Body of pancreas (tissue), 4 donors: ENCODE measurements around the gene EDIL3. TPM values are rescaled to one million over a fixed set of nuclear protein-coding genes. Genes with fewer than 3 reads are reported as not detected.

Experiments used
- ATAC-seq: fragments of 150-250 bp; one replicate; pipeline ENCODE4 v1.9.1; 2016
- DNase-seq, 4 donors: peaks; one replicate each; pipeline ENCODE4 v3.0.0-alpha.2; 2019
- H3K27ac ChIP-seq, 4 donors: fragments of 200-600 bp; sonication (generic); 1 replicate in 3 of 4; 2 replicates in 1 of 4; pipeline versions ENCODE4 v1.5.1 to v1.6.1; 2016 to 2019; ENCODE audit warnings: mild to moderate bottlenecking in 1 of 4, mixed read lengths in 1 of 4, moderate library complexity in 1 of 4
- H3K27me3 ChIP-seq, 2 donors: fragments of 200-600 bp; sonication (generic); one replicate each; pipeline ENCODE4 v1.6.0; 2016; ENCODE audit warnings: mild to moderate bottlenecking in 1 of 2
- H3K36me3 ChIP-seq, 2 donors: fragments of 200-600 bp; sonication (generic); replicated peaks in 1 of 2; 2 replicates each; pipeline ENCODE4 v1.5.1; 2016; ENCODE audit warnings: low read depth in 2 of 2; ENCODE audit not compliant: insufficient read depth in 1 of 2
- H3K4me1 ChIP-seq: fragments of 200-600 bp; sonication (generic); one replicate; pipeline ENCODE4 v1.6.0; 2016
- H3K4me3 ChIP-seq, 2 donors: fragments of 200-600 bp; sonication (generic); 1 replicate in 1 of 2; 2 replicates in 1 of 2; pipeline ENCODE4 v1.5.1; 2016 to 2019
- H3K9me3 ChIP-seq, 3 donors: fragments of 200-600 bp; sonication (generic); 1 replicate in 2 of 3; 2 replicates in 1 of 3; pipeline ENCODE4 v1.5.1; 2016
- POLR2A ChIP-seq, 3 donors: fragments of 450-650 bp; IDR thresholded peaks; one replicate each; pipeline ENCODE4 v1.6.1; 2016; ENCODE audit warnings: antibody characterized with exemption in 3 of 3, mild to moderate bottlenecking in 2 of 3
- WGBS, 2 donors: methylation state at CpG; one replicate each; pipeline ENCODE4 v1.1.5; 2017; 5-methylcytosine and 5-hydroxymethylcytosine counted together
- intact Hi-C: fragments of 100-400 bp; cut with DNase I; formaldehyde crosslinking; loops from one replicate; pipeline ENCODE4 v1.15.1; 2023
- total RNA-seq, 2 donors: library from RNA; depleted of rRNA; stranded (reverse); fragments of >200 nt; gene quantifications; one replicate each; pipeline ENCODE4 v1.1.0, GENCODE V29; 2016
- TF ChIP-seq, protein P1 (sequence below), 7 experiments: fragments of 450-650 bp in 4 of 7; fragments of 200-600 bp in 3 of 7; sonication (generic) in 3 of 7; IDR thresholded peaks; one replicate each; pipeline ENCODE4 v1.5.1; 2016 to 2019; ENCODE audit warnings: antibody characterized with exemption in 7 of 7

The EDIL3 gene
- total RNA-seq, 2 donors from 2014 or later = 2.3 to 4.7 TPM

DNA sequence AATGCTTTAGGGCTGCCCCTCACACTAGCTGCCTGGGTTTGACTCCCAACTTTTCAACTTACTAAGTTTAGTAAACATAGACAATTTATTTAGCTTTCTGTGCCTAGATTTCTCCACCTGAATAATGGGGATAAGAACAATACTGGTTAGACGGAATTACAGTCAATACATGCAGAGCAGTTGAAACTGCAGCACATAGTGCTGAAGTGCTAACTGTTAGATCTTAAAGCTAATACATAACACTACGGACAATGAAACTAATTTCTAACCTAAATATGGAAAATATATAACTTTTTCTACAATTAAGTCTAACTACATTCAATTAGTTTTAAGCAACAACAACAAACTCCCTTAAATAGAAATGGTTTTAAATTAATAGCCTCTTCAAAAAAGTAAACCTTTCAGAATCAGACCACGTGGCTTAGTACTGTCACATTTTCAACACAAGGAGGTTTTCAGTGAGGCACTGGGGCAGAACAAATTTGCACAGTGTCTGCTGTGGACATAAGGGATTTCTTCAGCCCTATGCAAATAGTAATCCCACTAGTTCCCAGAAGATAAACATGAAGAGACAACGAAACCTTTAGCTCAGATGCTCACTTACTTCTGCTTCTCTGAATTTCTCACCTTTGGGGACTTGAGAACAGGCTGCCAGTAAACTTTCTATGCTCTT lies 293.4 kb downstream of the EDIL3 start:
- TF ChIP-seq, protein P1, sequence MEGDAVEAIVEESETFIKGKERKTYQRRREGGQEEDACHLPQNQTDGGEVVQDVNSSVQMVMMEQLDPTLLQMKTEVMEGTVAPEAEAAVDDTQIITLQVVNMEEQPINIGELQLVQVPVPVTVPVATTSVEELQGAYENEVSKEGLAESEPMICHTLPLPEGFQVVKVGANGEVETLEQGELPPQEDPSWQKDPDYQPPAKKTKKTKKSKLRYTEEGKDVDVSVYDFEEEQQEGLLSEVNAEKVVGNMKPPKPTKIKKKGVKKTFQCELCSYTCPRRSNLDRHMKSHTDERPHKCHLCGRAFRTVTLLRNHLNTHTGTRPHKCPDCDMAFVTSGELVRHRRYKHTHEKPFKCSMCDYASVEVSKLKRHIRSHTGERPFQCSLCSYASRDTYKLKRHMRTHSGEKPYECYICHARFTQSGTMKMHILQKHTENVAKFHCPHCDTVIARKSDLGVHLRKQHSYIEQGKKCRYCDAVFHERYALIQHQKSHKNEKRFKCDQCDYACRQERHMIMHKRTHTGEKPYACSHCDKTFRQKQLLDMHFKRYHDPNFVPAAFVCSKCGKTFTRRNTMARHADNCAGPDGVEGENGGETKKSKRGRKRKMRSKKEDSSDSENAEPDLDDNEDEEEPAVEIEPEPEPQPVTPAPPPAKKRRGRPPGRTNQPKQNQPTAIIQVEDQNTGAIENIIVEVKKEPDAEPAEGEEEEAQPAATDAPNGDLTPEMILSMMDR (IDR thresholded peaks at IDR 0.05) = no peak
- TF ChIP-seq POLR2A (IDR thresholded peaks at IDR 0.05) = no peak
- Histone ChIP-seq H3K9me3 (no peaks in the 10 kb centered on the region), H3K36me3 (no peaks in the 10 kb centered on the region), H3K4me1 (no peaks in the 10 kb centered on the region), H3K4me3 (no peak overlapping the region), H3K27me3 (no peaks in the 10 kb centered on the region), H3K27ac (no peak overlapping the region)
- ATAC-seq (no peak), DNase-seq (no peak)
- intact Hi-C loops = no loop called here
- WGBS, 2 donors = 19 to 26% methylated on average over 4 of the region's 4 CpGs

DNA sequence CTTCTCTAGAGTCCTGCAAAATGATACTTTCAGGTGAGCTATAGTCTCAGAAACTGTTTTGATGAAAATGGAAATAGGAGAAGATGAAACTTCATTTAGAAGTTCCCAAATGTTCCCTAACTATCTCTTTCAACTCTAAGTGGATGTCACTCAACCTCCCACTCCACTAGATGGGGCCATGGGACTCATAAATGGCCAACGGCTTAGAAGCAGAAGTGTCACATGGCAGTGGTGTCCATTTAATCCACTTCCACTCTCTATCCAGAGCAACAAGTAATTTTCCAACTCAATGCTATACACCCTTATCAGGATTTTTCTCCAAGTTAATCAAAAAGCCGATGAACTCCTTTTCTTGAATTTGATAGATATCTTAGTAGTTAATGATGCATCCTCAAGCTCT lies 295.7 kb downstream of the EDIL3 start:
- Histone ChIP-seq H3K9me3 (no peaks in the 10 kb centered on the region), H3K27ac (no peak overlapping the region), H3K36me3 (no peaks in the 10 kb centered on the region), H3K4me1 (no peaks in the 10 kb centered on the region), H3K4me3 (no peak overlapping the region), H3K27me3 (no peaks in the 10 kb centered on the region)
- TF ChIP-seq, protein P1 (IDR thresholded peaks at IDR 0.05) = no peak
- TF ChIP-seq POLR2A (IDR thresholded peaks at IDR 0.05) = no peak
- DNase-seq (no peak), ATAC-seq (no peak)
- intact Hi-C loops = no loop called here
- WGBS, 2 donors = 55 to 64% methylated on average over 2 of the region's 2 CpGs

DNA sequence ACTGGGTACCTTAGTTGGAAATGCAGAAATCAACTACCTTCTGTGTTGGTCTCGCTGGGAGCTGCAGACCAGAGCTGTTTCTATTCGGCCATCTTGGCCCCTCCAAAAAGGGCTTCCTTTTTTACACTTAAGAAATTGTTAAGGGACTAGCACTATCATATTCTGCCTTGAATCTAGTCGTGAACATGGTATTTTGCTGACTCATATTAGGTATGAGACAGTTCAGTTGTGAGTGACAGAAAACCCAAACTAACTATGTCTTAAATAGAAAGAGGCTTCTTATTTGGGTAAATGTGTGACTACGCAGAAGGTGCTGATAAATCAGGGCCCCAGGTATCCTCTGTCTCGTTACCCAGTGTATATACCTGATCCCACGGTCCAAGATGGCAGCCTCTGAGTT lies 298.2 kb downstream of the EDIL3 start:
- H3K27ac ChIP-seq = no peak overlapping the region
- 60 to 66% methylated on average over 6 of the region's 6 CpGs for WGBS, 2 donors
- no peaks in the 10 kb centered on the region for H3K9me3 ChIP-seq
- no peaks in the 10 kb centered on the region for H3K36me3 ChIP-seq
- TF ChIP-seq POLR2A (IDR thresholded peaks at IDR 0.05) = no peak
- TF ChIP-seq, protein P1 (IDR thresholded peaks at IDR 0.05) = no peak
- no peak overlapping the region for H3K4me3 ChIP-seq
- no peaks in the 10 kb centered on the region for H3K27me3 ChIP-seq
- intact Hi-C loops = no loop called here
- H3K4me1 ChIP-seq = no peaks in the 10 kb centered on the region
- ATAC-seq (no peak), DNase-seq (no peak)

DNA sequence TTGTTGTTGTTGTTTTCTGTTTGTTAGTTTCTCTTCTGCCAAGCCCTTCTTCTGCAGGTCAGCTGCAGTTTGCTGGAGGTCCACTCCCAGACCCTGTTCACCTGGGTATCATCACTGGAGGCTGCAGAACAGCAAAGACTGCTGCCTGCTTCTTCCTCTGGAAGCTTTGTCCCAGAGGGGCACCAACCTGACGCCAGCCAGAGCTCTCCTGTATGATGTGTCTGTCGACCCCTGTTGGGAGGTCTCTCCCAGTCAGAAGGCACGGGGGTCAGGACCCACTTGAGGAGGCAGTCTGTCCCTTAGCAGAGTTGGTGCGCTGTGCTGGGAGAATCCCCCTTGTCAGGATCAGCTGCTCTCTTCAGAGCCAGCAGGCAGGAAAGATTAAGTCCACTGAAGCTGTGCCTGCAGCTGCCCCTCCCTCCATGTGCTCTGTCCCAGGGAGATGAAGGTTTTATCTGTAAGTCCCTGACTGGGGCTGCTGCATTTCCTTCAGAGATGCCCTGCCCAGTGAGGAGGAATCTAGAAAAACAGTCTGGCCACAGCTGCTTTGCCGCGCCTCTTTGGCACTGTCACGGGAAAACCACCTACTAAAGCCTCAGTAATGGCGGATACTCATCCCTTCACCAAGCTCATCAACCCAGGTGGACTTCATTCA lies 299.2 kb downstream of the EDIL3 start:
- no peak overlapping the region for H3K4me3 ChIP-seq
- 68 to 77% methylated on average over 5 to 8 of the region's 8 CpGs for WGBS, 2 donors
- ATAC-seq (no peak), DNase-seq (no peak)
- no peak for TF ChIP-seq POLR2A (IDR thresholded peaks at IDR 0.05)
- TF ChIP-seq, protein P1 (IDR thresholded peaks at IDR 0.05) = no peak
- H3K9me3 ChIP-seq = no peaks in the 10 kb centered on the region
- intact Hi-C loops = no loop called here
- H3K36me3 ChIP-seq = no peaks in the 10 kb centered on the region
- no peaks in the 10 kb centered on the region for H3K27me3 ChIP-seq
- H3K27ac ChIP-seq = no peak overlapping the region
- H3K4me1 ChIP-seq = no peaks in the 10 kb centered on the region

DNA sequence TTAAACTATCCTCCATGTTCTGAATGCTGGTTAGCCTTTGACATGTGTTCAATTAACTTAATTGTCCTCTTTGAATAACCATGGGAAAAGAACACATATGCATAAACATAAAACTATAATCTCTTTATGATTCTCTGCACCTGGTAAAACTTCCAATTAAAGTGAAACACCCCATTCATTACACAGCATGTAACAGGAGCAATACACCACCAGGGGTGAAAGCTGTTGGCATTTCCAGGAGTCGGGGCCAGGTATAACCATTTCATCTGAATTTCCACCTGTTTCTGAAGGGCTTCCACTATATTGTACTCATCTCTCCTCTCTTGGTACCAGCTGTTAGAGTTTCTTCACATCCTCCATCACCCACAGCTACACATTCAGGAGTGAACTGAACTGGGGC lies 303.8 kb downstream of the EDIL3 start:
- DNase-seq (no peak), ATAC-seq (no peak)
- WGBS, 2 donors = 52 to 56% methylated on average over 1 of the region's 1 CpG
- TF ChIP-seq POLR2A (IDR thresholded peaks at IDR 0.05) = no peak
- TF ChIP-seq, protein P1 (IDR thresholded peaks at IDR 0.05) = no peak
- Histone ChIP-seq H3K27me3 (no peaks in the 10 kb centered on the region), H3K27ac (no peak overlapping the region), H3K36me3 (no peaks in the 10 kb centered on the region), H3K9me3 (no peaks in the 10 kb centered on the region), H3K4me1 (no peaks in the 10 kb centered on the region), H3K4me3 (no peak overlapping the region)
- intact Hi-C loops = no loop called here
